H9 (cell line): ENCODE measurements around the gene IL18R1. TPM values are rescaled to one million over a fixed set of nuclear protein-coding genes. Genes with fewer than 3 reads are reported as not detected.
"Not testable (repeated sequence)": the region's sequence is repeated elsewhere in the genome, so short reads cannot be mapped to it uniquely, and the experiment has no call there.

Source experiments
- DNase-seq: peaks from one replicate; pipeline ENCODE4 v3.0.0-alpha.2; 2017
- H2AFZ ChIP-seq: one replicate; pipeline ENCODE4 v1.6.1; 2013; ENCODE audit warnings: mild to moderate bottlenecking, low read length, control low read depth, moderate library complexity
- H2AK5ac ChIP-seq: 2 replicates; pipeline ENCODE4 v1.6.1; 2013; ENCODE audit warnings: low read length, control low read depth, mixed read lengths; ENCODE audit not compliant: insufficient read length
- H2BK120ac ChIP-seq: one replicate; pipeline ENCODE4 v1.6.1; 2013; ENCODE audit warnings: low read depth, mild to moderate bottlenecking, low read length, control low read depth, inconsistent platforms; ENCODE audit not compliant: poor library complexity, severe bottlenecking
- H2BK12ac ChIP-seq: 2 replicates; pipeline ENCODE4 v1.6.1; 2013; ENCODE audit warnings: low read length, control low read depth, mixed read lengths, low read depth; ENCODE audit not compliant: insufficient read length
- H2BK15ac ChIP-seq: 2 replicates; pipeline ENCODE4 v1.6.1; 2013; ENCODE audit warnings: low read depth, low read length, control low read depth
- H2BK20ac ChIP-seq: one replicate; pipeline ENCODE4 v1.6.1; 2013; ENCODE audit warnings: low read depth, mild to moderate bottlenecking, low read length, control low read depth, inconsistent platforms; ENCODE audit not compliant: poor library complexity, severe bottlenecking
- H2BK5ac ChIP-seq: 2 replicates; pipeline ENCODE4 v1.6.1; 2013; ENCODE audit warnings: low read length, control low read depth, mixed read lengths; ENCODE audit not compliant: insufficient read length
- H3K14ac ChIP-seq: 2 replicates; pipeline ENCODE4 v1.6.1; 2013; ENCODE audit warnings: low read length, control low read depth; ENCODE audit not compliant: insufficient read depth
- H3K18ac ChIP-seq: 2 replicates; pipeline ENCODE4 v1.6.1; 2013; ENCODE audit warnings: low read depth, mild to moderate bottlenecking, mixed read lengths, low read length, control low read depth; ENCODE audit not compliant: insufficient read length
- H3K23ac ChIP-seq: 2 replicates; pipeline ENCODE4 v1.6.1; 2013; ENCODE audit warnings: low read length, control low read depth, mixed read lengths, low read depth; ENCODE audit not compliant: insufficient read length
- H3K23me2 ChIP-seq: 2 replicates; pipeline ENCODE4 v1.6.1; 2013; ENCODE audit warnings: low read depth, mild to moderate bottlenecking, mixed read lengths, low read length, control low read depth; ENCODE audit not compliant: insufficient read length, poor library complexity, severe bottlenecking
- H3K27ac ChIP-seq: 2 replicates; pipeline ENCODE4 v1.5.1; 2013; ENCODE audit warnings: low read length, control low read depth, mixed read lengths, low read depth; ENCODE audit not compliant: insufficient read length
- H3K27me3 ChIP-seq: 2 replicates; pipeline ENCODE4 v1.6.1; 2013; ENCODE audit warnings: low read length, control low read depth, inconsistent platforms; ENCODE audit not compliant: insufficient read depth
- H3K4ac ChIP-seq: 2 replicates; pipeline ENCODE4 v1.6.1; 2013; ENCODE audit warnings: low read depth, mild to moderate bottlenecking, control low read depth, inconsistent platforms, low read length, moderate library complexity
- H3K4me1 ChIP-seq: 2 replicates; pipeline ENCODE4 v1.6.1; 2013; ENCODE audit warnings: low read length, control low read depth, inconsistent platforms; ENCODE audit not compliant: insufficient read depth
- H3K4me2 ChIP-seq: 2 replicates; pipeline ENCODE4 v1.6.1; 2013; ENCODE audit warnings: low read length, control low read depth, mixed read lengths; ENCODE audit not compliant: insufficient read length, insufficient read depth
- H3K56ac ChIP-seq: 2 replicates; pipeline ENCODE4 v1.6.1; 2013; ENCODE audit warnings: low read depth, mild to moderate bottlenecking, mixed read lengths, low read length, control low read depth; ENCODE audit not compliant: insufficient read length
- H3K79me1 ChIP-seq: 2 replicates; pipeline ENCODE4 v1.6.1; 2013; ENCODE audit warnings: low read depth, mild to moderate bottlenecking, moderate library complexity, low read length, control low read depth, inconsistent platforms; ENCODE audit not compliant: insufficient read depth, poor library complexity, severe bottlenecking
- H3K79me2 ChIP-seq: 2 replicates; pipeline ENCODE4 v1.6.1; 2013; ENCODE audit warnings: low read length, control low read depth, inconsistent platforms; ENCODE audit not compliant: insufficient read depth
- H3K9ac ChIP-seq: 2 replicates; pipeline ENCODE4 v1.6.1; 2013; ENCODE audit warnings: low read length, control low read depth, mixed read lengths; ENCODE audit not compliant: insufficient read length; ENCODE audit errors: extremely low read depth
- H3K9me3 ChIP-seq: one replicate; pipeline ENCODE4 v1.6.1; 2013; ENCODE audit warnings: low read depth, low read length, inconsistent platforms; ENCODE audit not compliant: control insufficient read depth
- H3T11ph ChIP-seq: one replicate; pipeline ENCODE4 v1.6.1; 2013; ENCODE audit warnings: mild to moderate bottlenecking, low read length, control low read depth, inconsistent platforms
- H4K20me1 ChIP-seq: one replicate; pipeline ENCODE4 v1.6.1; 2013; ENCODE audit not compliant: control insufficient read depth, insufficient read length, insufficient read depth
- H4K5ac ChIP-seq: 2 replicates; pipeline ENCODE4 v1.6.1; 2013; ENCODE audit warnings: low read depth, mild to moderate bottlenecking, mixed read lengths, low read length, control low read depth; ENCODE audit not compliant: insufficient read length
- H4K8ac ChIP-seq: replicated peaks from 2 replicates; pipeline ENCODE4 v1.6.1; 2013; ENCODE audit warnings: low read length, control low read depth, mixed read lengths, low read depth; ENCODE audit not compliant: insufficient read length
- H4K91ac ChIP-seq: 2 replicates; pipeline ENCODE4 v1.6.1; 2013; ENCODE audit warnings: low read depth, mild to moderate bottlenecking, moderate library complexity, mixed read lengths, low read length, control low read depth; ENCODE audit not compliant: insufficient read length
- H3K27ac Mint-ChIP-seq, 3 experiments: 2 replicates in 2 of 3; 3 replicates in 1 of 3; pipeline ENCODE4 v1.8.0; 2020 to 2021; ENCODE audit warnings: mixed read lengths in 3 of 3, mild to moderate bottlenecking in 1 of 3, moderate library complexity in 1 of 3
- H3K27me3 Mint-ChIP-seq: 2 replicates; pipeline ENCODE4 v1.8.0; 2021; ENCODE audit warnings: low read depth, mild to moderate bottlenecking, moderate library complexity, mixed read lengths
- H3K36me3 Mint-ChIP-seq, 3 experiments: 2 replicates in 2 of 3; 3 replicates in 1 of 3; pipeline ENCODE4 v1.8.0; 2020 to 2021; ENCODE audit warnings: low read depth in 3 of 3, mixed read lengths in 3 of 3; ENCODE audit not compliant: insufficient read depth in 1 of 3
- H3K4me1 Mint-ChIP-seq, 2 experiments: 2 replicates each; pipeline ENCODE4 v1.8.0; 2020; ENCODE audit warnings: mixed read lengths in 2 of 2
- H3K4me3 Mint-ChIP-seq, 2 experiments: 2 replicates in 1 of 2; 3 replicates in 1 of 2; pipeline ENCODE4 v1.8.0; 2020 to 2021; ENCODE audit warnings: mild to moderate bottlenecking in 2 of 2, mixed read lengths in 2 of 2, moderate library complexity in 1 of 2
- H3K9me3 Mint-ChIP-seq, 2 experiments: 2 replicates in 1 of 2; 3 replicates in 1 of 2; pipeline ENCODE4 v1.8.0; 2020; ENCODE audit warnings: mild to moderate bottlenecking in 2 of 2, mixed read lengths in 2 of 2, moderate library complexity in 1 of 2
- CTCF ChIP-seq: fragments of 200-600 bp; sonication (generic); conservative IDR thresholded peaks from 3 replicates; pipeline ENCODE4 v1.8.0; 2021; ENCODE audit warnings: antibody characterized with exemption, mild to moderate bottlenecking
- WGBS: extraction: QIAGEN DNeasy Blood & Tissue Kit; methylation state at CpG from one replicate; pipeline ENCODE4 v1.1.7; 2013; ENCODE audit warnings: missing lambda C conversion rate, low lambda C conversion rate, mixed read lengths; ENCODE audit not compliant: insufficient read length; ENCODE audit errors: extremely low coverage; 5-methylcytosine and 5-hydroxymethylcytosine counted together
- total RNA-seq: library from RNA; stranded (reverse); gene quantifications from 2 replicates; pipeline ENCODE4 v1.2.1, GENCODE V29; 2021

Gene IL18R1
- total RNA-seq, 1 experiment from 2014 or later = not detected

- peaks cover 5% of the 10 kb centered on the region for H3K27me3 Mint-ChIP-seq
- no peak overlapping the region for H3K9ac ChIP-seq
- H3K27ac ChIP-seq = no peak overlapping the region
- H3K79me2 ChIP-seq = no peaks in the 10 kb centered on the region
- peaks cover 4 to 11% (median 8%) of the 10 kb centered on the region in 3 experiments; a peak in 6 of 7 replicates for H3K36me3 Mint-ChIP-seq
- no peak for DNase-seq
- H3T11ph ChIP-seq = no peak overlapping the region
- no peak overlapping the region for H2BK120ac ChIP-seq
- no peaks in the 10 kb centered on the region for H3K23me2 ChIP-seq
- no peaks in the 10 kb centered on the region for H3K27me3 ChIP-seq
- no peak overlapping the region for H2AK5ac ChIP-seq
- no peak overlapping the region for H2BK15ac ChIP-seq
- H4K5ac ChIP-seq = no peak overlapping the region
- no peak overlapping the region for H3K27ac Mint-ChIP-seq
- H3K4me3 Mint-ChIP-seq = no peak overlapping the region
- no peaks in the 10 kb centered on the region for H3K4me1 ChIP-seq
- no peak overlapping the region for H2BK20ac ChIP-seq
- no peak overlapping the region for H4K91ac ChIP-seq
- H3K79me1 ChIP-seq = no peaks in the 10 kb centered on the region
- peaks cover 26 to 34% of the 10 kb centered on the region in 2 experiments for H3K9me3 Mint-ChIP-seq
- no CpG with 5 or more reads among the region's 6 CpGs for WGBS
- no peak overlapping the region for H2BK5ac ChIP-seq
- no peaks in the 10 kb centered on the region for H3K4me1 Mint-ChIP-seq
- no peaks in the 10 kb centered on the region for H3K9me3 ChIP-seq
- H3K4me2 ChIP-seq = no peak overlapping the region
- no peak overlapping the region for H3K56ac ChIP-seq
- no peak overlapping the region for H2BK12ac ChIP-seq
- H3K23ac ChIP-seq = no peak overlapping the region
- no peak overlapping the region for H3K4ac ChIP-seq
- H3K14ac ChIP-seq = no peak overlapping the region
- no peak overlapping the region for H3K18ac ChIP-seq
- no peak overlapping the region for H4K8ac ChIP-seq
- H4K20me1 ChIP-seq = no peaks in the 10 kb centered on the region
- no peak overlapping the region for H2AFZ ChIP-seq
- no peak for TF ChIP-seq CTCF
These were observed 33.5 kb upstream of the IL18R1 start for GRCh38 chr2:102321941-102322719.

GRCh38 chr2:102324914-102325313 lies 30.7 kb upstream of the IL18R1 start:
- not testable (repeated sequence) for H3K4me1 Mint-ChIP-seq, H3K27ac Mint-ChIP-seq, H3K18ac ChIP-seq, H2AFZ ChIP-seq, H2BK20ac ChIP-seq, H2BK15ac ChIP-seq, H2BK12ac ChIP-seq, H3K27me3 Mint-ChIP-seq, H3K27ac ChIP-seq, H3K4me1 ChIP-seq, H3K79me1 ChIP-seq, H4K20me1 ChIP-seq, H3K4me2 ChIP-seq, H3K79me2 ChIP-seq, DNase-seq, H4K8ac ChIP-seq, H3K14ac ChIP-seq, H3K23ac ChIP-seq, H3K9me3 ChIP-seq, H3T11ph ChIP-seq, H3K56ac ChIP-seq, H4K91ac ChIP-seq, H2BK5ac ChIP-seq, H2BK120ac ChIP-seq, H3K9ac ChIP-seq, H2AK5ac ChIP-seq, H3K23me2 ChIP-seq, H3K4ac ChIP-seq, H3K4me3 Mint-ChIP-seq, H4K5ac ChIP-seq, H3K27me3 ChIP-seq
- H3K36me3 Mint-ChIP-seq = peaks cover 4 to 11% (median 8%) of the 10 kb centered on the region in 3 experiments; a peak in 6 of 7 replicates
- H3K9me3 Mint-ChIP-seq = peaks cover 35 to 45% of the 10 kb centered on the region in 2 experiments
- WGBS = no CpG with 5 or more reads among the region's 5 CpGs
